ENCODE measurements around the gene CNIH2.
"Not testable (repeated sequence)": the region's sequence is repeated elsewhere in the genome, so short reads cannot be mapped to it uniquely, and the experiment has no call there.

CNIH2 gene

GRCh38 chr11:66317723-66318599, 40.0 kb downstream of the CNIH2 start:
- DNase-seq (ENCODE audit: low read depth in 1 of 2, low spot score in 1 of 2): peak in 1 of 2 experiments; percentile 57
- TF ChIP-seq JUND (IDR thresholded peaks at IDR 0.05; ENCODE audit: low read depth): no peak
- in situ Hi-C loops (cut with HindIII; ENCODE audit: low pct_unique_long_range_greater_than_20kb, low sequenced_read_pairs): no loop called here

GRCh38 chr11:66318600-66318970, 40.6 kb downstream of the CNIH2 start:
- in situ Hi-C loops (cut with HindIII; ENCODE audit: low pct_unique_long_range_greater_than_20kb, low sequenced_read_pairs): no loop called here
- no peak for DNase-seq (ENCODE audit: low read depth in 1 of 2, low spot score in 1 of 2)
- TF ChIP-seq JUND (IDR thresholded peaks at IDR 0.05; ENCODE audit: low read depth): no peak

- DNase-seq (ENCODE audit: low read depth in 1 of 2, low spot score in 1 of 2); in situ Hi-C loops (cut with HindIII; ENCODE audit: low pct_unique_long_range_greater_than_20kb, low sequenced_read_pairs): not testable (repeated sequence)
Observed at GRCh38 chr11:66320289-66320688, 42.3 kb downstream of the CNIH2 start.

GRCh38 chr11:66320748-66321147, 42.8 kb downstream of the CNIH2 start:
- in situ Hi-C loops (cut with HindIII; ENCODE audit: low pct_unique_long_range_greater_than_20kb, low sequenced_read_pairs); DNase-seq (ENCODE audit: low read depth in 1 of 2, low spot score in 1 of 2): not testable (repeated sequence)

- no peak for TF ChIP-seq JUND (IDR thresholded peaks at IDR 0.05; ENCODE audit: low read depth)
- in situ Hi-C loops (cut with HindIII; ENCODE audit: low pct_unique_long_range_greater_than_20kb, low sequenced_read_pairs): no loop called here
- no peak for DNase-seq (ENCODE audit: low read depth in 1 of 2, low spot score in 1 of 2)
Observed at GRCh38 chr11:66321606-66322005, 43.6 kb downstream of the CNIH2 start.

GRCh38 chr11:66322732-66323427, 44.9 kb downstream of the CNIH2 start:
- in situ Hi-C loops (cut with HindIII; ENCODE audit: low pct_unique_long_range_greater_than_20kb, low sequenced_read_pairs): no loop called here
- DNase-seq (ENCODE audit: low read depth in 1 of 2, low spot score in 1 of 2): no peak
- no peak for TF ChIP-seq JUND (IDR thresholded peaks at IDR 0.05; ENCODE audit: low read depth)

GRCh38 chr11:66323684-66324083, 45.7 kb downstream of the CNIH2 start:
- no peak for TF ChIP-seq JUND (IDR thresholded peaks at IDR 0.05; ENCODE audit: low read depth)
- DNase-seq (ENCODE audit: low read depth in 1 of 2, low spot score in 1 of 2): no peak
- in situ Hi-C loops (cut with HindIII; ENCODE audit: low pct_unique_long_range_greater_than_20kb, low sequenced_read_pairs): no loop called here

GRCh38 chr11:66324664-66325063, 46.7 kb downstream of the CNIH2 start:
- in situ Hi-C loops (cut with HindIII; ENCODE audit: low pct_unique_long_range_greater_than_20kb, low sequenced_read_pairs): no loop called here
- TF ChIP-seq JUND (IDR thresholded peaks at IDR 0.05; ENCODE audit: low read depth): no peak
- no peak for DNase-seq (ENCODE audit: low read depth in 1 of 2, low spot score in 1 of 2)

GRCh38 chr11:66325263-66325671, 47.3 kb downstream of the CNIH2 start:
- DNase-seq (ENCODE audit: low read depth in 1 of 2, low spot score in 1 of 2): no peak
- no peak for TF ChIP-seq JUND (IDR thresholded peaks at IDR 0.05; ENCODE audit: low read depth)
- in situ Hi-C loops (cut with HindIII; ENCODE audit: low pct_unique_long_range_greater_than_20kb, low sequenced_read_pairs): no loop called here

- in situ Hi-C loops (cut with HindIII; ENCODE audit: low pct_unique_long_range_greater_than_20kb, low sequenced_read_pairs): no loop called here
- no peak for DNase-seq (ENCODE audit: low read depth in 1 of 2, low spot score in 1 of 2)
- no peak for TF ChIP-seq JUND (IDR thresholded peaks at IDR 0.05; ENCODE audit: low read depth)
Observed at GRCh38 chr11:66326261-66327111, 48.5 kb downstream of the CNIH2 start.

GRCh38 chr11:66327171-66328030, 49.4 kb downstream of the CNIH2 start:
- no peak for DNase-seq (ENCODE audit: low read depth in 1 of 2, low spot score in 1 of 2)
- in situ Hi-C loops (cut with HindIII; ENCODE audit: low pct_unique_long_range_greater_than_20kb, low sequenced_read_pairs): no loop called here
- TF ChIP-seq JUND (IDR thresholded peaks at IDR 0.05; ENCODE audit: low read depth): no peak

- no peak for TF ChIP-seq JUND (IDR thresholded peaks at IDR 0.05; ENCODE audit: low read depth)
Observed at GRCh38 chr11:66328031-66328301, 50.0 kb downstream of the CNIH2 start.

More at GRCh38 chr11:66328031-66328301, 50.0 kb downstream of the CNIH2 start:
- DNase-seq (ENCODE audit: low read depth in 1 of 2, low spot score in 1 of 2): no peak
- in situ Hi-C loops (cut with HindIII; ENCODE audit: low pct_unique_long_range_greater_than_20kb, low sequenced_read_pairs): no loop called here
